ENCODE results near the gene CCDC110.

DNA sequence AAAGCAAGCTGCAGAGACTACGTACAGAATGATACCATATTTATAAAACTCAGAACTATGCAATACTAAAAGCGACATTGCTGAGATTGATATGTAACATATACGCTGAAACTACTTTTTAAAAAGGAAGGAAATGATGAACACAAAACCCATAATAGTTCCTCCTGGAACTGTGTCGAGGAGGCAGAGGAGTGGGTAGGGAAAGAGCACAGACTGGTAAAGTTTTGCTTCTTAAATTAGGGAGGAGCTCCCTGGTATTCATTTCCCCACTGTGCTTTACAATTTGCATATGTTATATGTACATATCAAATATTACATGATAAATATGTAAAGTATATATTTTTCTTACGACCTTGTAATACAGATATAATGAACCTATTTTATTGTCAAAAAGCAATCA, 59.7 kb downstream of the CCDC110 start:
- TF ChIP-seq, protein P1, sequence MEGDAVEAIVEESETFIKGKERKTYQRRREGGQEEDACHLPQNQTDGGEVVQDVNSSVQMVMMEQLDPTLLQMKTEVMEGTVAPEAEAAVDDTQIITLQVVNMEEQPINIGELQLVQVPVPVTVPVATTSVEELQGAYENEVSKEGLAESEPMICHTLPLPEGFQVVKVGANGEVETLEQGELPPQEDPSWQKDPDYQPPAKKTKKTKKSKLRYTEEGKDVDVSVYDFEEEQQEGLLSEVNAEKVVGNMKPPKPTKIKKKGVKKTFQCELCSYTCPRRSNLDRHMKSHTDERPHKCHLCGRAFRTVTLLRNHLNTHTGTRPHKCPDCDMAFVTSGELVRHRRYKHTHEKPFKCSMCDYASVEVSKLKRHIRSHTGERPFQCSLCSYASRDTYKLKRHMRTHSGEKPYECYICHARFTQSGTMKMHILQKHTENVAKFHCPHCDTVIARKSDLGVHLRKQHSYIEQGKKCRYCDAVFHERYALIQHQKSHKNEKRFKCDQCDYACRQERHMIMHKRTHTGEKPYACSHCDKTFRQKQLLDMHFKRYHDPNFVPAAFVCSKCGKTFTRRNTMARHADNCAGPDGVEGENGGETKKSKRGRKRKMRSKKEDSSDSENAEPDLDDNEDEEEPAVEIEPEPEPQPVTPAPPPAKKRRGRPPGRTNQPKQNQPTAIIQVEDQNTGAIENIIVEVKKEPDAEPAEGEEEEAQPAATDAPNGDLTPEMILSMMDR (IDR thresholded peaks at IDR 0.05) = no peak
- no peak for TF ChIP-seq POLR2A (IDR thresholded peaks at IDR 0.05)
